ENCODE data around the gene WDHD1.

DNA sequence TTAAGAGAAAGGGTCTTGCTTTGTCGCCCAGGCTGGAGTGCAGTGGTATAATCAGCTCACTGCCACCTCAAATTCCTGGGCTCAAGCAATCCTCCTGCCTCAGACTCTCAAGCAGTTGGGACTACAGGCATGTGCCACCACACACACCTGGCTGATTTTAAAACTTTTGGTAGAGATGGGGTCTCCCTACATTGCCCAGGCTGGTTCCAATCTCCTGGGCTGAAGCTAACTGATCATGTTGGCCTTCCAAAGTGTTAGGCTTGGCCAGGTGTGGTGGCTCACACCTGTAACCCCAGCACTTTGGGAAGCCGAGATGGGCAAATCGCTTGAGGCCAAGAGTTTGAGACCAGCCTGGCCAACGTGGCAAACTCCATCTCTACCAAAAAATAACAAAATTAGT is 80.4 kb downstream of the WDHD1 start:
- TF ChIP-seq EZH2phosphoT487 (IDR thresholded peaks at IDR 0.05; ENCODE audit: insufficient read depth, low read depth) (no peak), EZH2 (IDR thresholded peaks at IDR 0.05; ENCODE audit: insufficient read depth, poor library complexity, severe bottlenecking) (no peak)

Data from GM23248 (cell line).